ENCODE results near the gene NEK11. TPM values are rescaled to one million over a fixed set of nuclear protein-coding genes. Genes with fewer than 3 reads are reported as not detected.
A peak's percentile ranks its signal among the peaks of the same experiment; 100 is the strongest.

Gene NEK11
- total RNA-seq, 1 donor from 2014 or later: 8.1 TPM

GRCh38 chr3:131167867-131168266 lies 141.2 kb downstream of the NEK11 start:
- Mint-ChIP-seq H3K27me3 (ENCODE audit: insufficient read depth, low read depth) (no peaks in the 10 kb centered on the region), H3K36me3 (no peaks in the 10 kb centered on the region), H3K27ac (no peak overlapping the region), H3K9me3 (no peaks in the 10 kb centered on the region), H3K4me1 (peaks cover 17% of the 10 kb centered on the region), H3K4me3 (no peak overlapping the region)
- Histone ChIP-seq H4K20me1 (ENCODE audit: low read depth) (no peaks in the 10 kb centered on the region), H3K9me3 (ENCODE audit: low read depth) (no peaks in the 10 kb centered on the region), H3K4me2 (no peak overlapping the region), H2AFZ (replicated peaks) (no peak overlapping the region), H3K4me1 (no peaks in the 10 kb centered on the region), H3K79me2 (ENCODE audit: low read depth) (no peaks in the 10 kb centered on the region), H3K36me3 (no peaks in the 10 kb centered on the region), H3K27me3 (no peaks in the 10 kb centered on the region), H3K27ac (no peak overlapping the region), H3K9ac (no peak overlapping the region), H3K4me3 (no peak overlapping the region), H3F3A (ENCODE audit: low read depth) (no peaks in the 10 kb centered on the region)
- DNase-seq (ENCODE audit: low spot score): no peak
- TF ChIP-seq EZH2 (IDR thresholded peaks at IDR 0.05): no peak
- no peak for TF ChIP-seq CTCF (IDR thresholded peaks at IDR 0.05)
- TF ChIP-seq EZH2phosphoT487 (IDR thresholded peaks at IDR 0.05): no peak

GRCh38 chr3:131169331-131169730 lies 142.7 kb downstream of the NEK11 start:
- Mint-ChIP-seq H3K9me3 (no peaks in the 10 kb centered on the region), H3K27ac (peak overlapping the region; percentile 67), H3K4me1 (peaks cover 17% of the 10 kb centered on the region), H3K27me3 (ENCODE audit: insufficient read depth, low read depth) (no peaks in the 10 kb centered on the region), H3K36me3 (no peaks in the 10 kb centered on the region), H3K4me3 (no peak overlapping the region)
- no peaks in the 10 kb centered on the region for H3K36me3 ChIP-seq
- H3K4me2 ChIP-seq: no peak overlapping the region
- H3K4me1 ChIP-seq: no peaks in the 10 kb centered on the region
- H3K27me3 ChIP-seq: no peaks in the 10 kb centered on the region
- no peak overlapping the region for H2AFZ ChIP-seq (replicated peaks)
- H3K9me3 ChIP-seq (ENCODE audit: low read depth): no peaks in the 10 kb centered on the region
- H3F3A ChIP-seq (ENCODE audit: low read depth): no peaks in the 10 kb centered on the region
- H3K9ac ChIP-seq: no peak overlapping the region
- no peaks in the 10 kb centered on the region for H3K79me2 ChIP-seq (ENCODE audit: low read depth)
- TF ChIP-seq EZH2phosphoT487 (IDR thresholded peaks at IDR 0.05) (no peak), EZH2 (IDR thresholded peaks at IDR 0.05) (no peak), CTCF (IDR thresholded peaks at IDR 0.05) (no peak)
- DNase-seq (ENCODE audit: low spot score): no peak
- no peak overlapping the region for H3K4me3 ChIP-seq
- H3K27ac ChIP-seq: no peak overlapping the region
- no peaks in the 10 kb centered on the region for H4K20me1 ChIP-seq (ENCODE audit: low read depth)

- H3K9me3 ChIP-seq (ENCODE audit: low read depth): no peaks in the 10 kb centered on the region
- DNase-seq (ENCODE audit: low spot score): no peak
- no peaks in the 10 kb centered on the region for H4K20me1 ChIP-seq (ENCODE audit: low read depth)
These were observed 146.0 kb downstream of the NEK11 start for GRCh38 chr3:131172502-131173200.

GRCh38 chr3:131174752-131175151 lies 148.1 kb downstream of the NEK11 start:
- no peak overlapping the region for H3K27ac Mint-ChIP-seq
- H3K4me3 ChIP-seq: no peak overlapping the region

More at GRCh38 chr3:131172502-131173200, 146.0 kb downstream of the NEK11 start:
- Histone ChIP-seq H3K27ac (no peak overlapping the region), H3K4me3 (no peak overlapping the region), H3K4me1 (no peaks in the 10 kb centered on the region), H3K4me2 (no peak overlapping the region), H3K27me3 (no peaks in the 10 kb centered on the region), H2AFZ (replicated peaks) (no peak overlapping the region), H3F3A (ENCODE audit: low read depth) (no peaks in the 10 kb centered on the region), H3K79me2 (ENCODE audit: low read depth) (no peaks in the 10 kb centered on the region), H3K9ac (no peak overlapping the region), H3K36me3 (no peaks in the 10 kb centered on the region)
- Mint-ChIP-seq H3K36me3 (no peaks in the 10 kb centered on the region), H3K4me1 (peaks cover 17% of the 10 kb centered on the region), H3K4me3 (no peak overlapping the region), H3K27me3 (ENCODE audit: insufficient read depth, low read depth) (no peaks in the 10 kb centered on the region), H3K27ac (no peak overlapping the region), H3K9me3 (no peaks in the 10 kb centered on the region)
- TF ChIP-seq EZH2phosphoT487 (IDR thresholded peaks at IDR 0.05): no peak
- no peak for TF ChIP-seq EZH2 (IDR thresholded peaks at IDR 0.05)

More at GRCh38 chr3:131174752-131175151, 148.1 kb downstream of the NEK11 start:
- Histone ChIP-seq H3K9me3 (ENCODE audit: low read depth) (no peaks in the 10 kb centered on the region), H3K9ac (no peak overlapping the region), H3K27me3 (no peaks in the 10 kb centered on the region), H3K27ac (no peak overlapping the region), H4K20me1 (ENCODE audit: low read depth) (no peaks in the 10 kb centered on the region), H3K4me2 (no peak overlapping the region), H3K36me3 (no peaks in the 10 kb centered on the region), H2AFZ (replicated peaks) (no peak overlapping the region), H3K79me2 (ENCODE audit: low read depth) (no peaks in the 10 kb centered on the region), H3K4me1 (no peaks in the 10 kb centered on the region), H3F3A (ENCODE audit: low read depth) (no peaks in the 10 kb centered on the region)
- Mint-ChIP-seq H3K4me1 (peaks cover 4% of the 10 kb centered on the region), H3K9me3 (peaks cover 3% of the 10 kb centered on the region), H3K27me3 (ENCODE audit: insufficient read depth, low read depth) (no peaks in the 10 kb centered on the region), H3K36me3 (no peaks in the 10 kb centered on the region), H3K4me3 (no peak overlapping the region)
- no peak for DNase-seq (ENCODE audit: low spot score)
- TF ChIP-seq EZH2 (IDR thresholded peaks at IDR 0.05) (no peak), CTCF (IDR thresholded peaks at IDR 0.05) (no peak), EZH2phosphoT487 (IDR thresholded peaks at IDR 0.05) (no peak)
